GOT3 (cell line): ENCODE data around the gene KIF20A.
A peak's percentile ranks its signal among the peaks of the same experiment; 100 is the strongest.
"Not testable (repeated sequence)": the region's sequence is repeated elsewhere in the genome, so short reads cannot be mapped to it uniquely, and the experiment has no call there.

Experiments
- DNase-seq: peaks from one replicate; lab custom pipeline; 2025; ENCODE audit warnings: mixed read lengths; lab: John Stamatoyannopoulos, UW

Gene KIF20A

DNA sequence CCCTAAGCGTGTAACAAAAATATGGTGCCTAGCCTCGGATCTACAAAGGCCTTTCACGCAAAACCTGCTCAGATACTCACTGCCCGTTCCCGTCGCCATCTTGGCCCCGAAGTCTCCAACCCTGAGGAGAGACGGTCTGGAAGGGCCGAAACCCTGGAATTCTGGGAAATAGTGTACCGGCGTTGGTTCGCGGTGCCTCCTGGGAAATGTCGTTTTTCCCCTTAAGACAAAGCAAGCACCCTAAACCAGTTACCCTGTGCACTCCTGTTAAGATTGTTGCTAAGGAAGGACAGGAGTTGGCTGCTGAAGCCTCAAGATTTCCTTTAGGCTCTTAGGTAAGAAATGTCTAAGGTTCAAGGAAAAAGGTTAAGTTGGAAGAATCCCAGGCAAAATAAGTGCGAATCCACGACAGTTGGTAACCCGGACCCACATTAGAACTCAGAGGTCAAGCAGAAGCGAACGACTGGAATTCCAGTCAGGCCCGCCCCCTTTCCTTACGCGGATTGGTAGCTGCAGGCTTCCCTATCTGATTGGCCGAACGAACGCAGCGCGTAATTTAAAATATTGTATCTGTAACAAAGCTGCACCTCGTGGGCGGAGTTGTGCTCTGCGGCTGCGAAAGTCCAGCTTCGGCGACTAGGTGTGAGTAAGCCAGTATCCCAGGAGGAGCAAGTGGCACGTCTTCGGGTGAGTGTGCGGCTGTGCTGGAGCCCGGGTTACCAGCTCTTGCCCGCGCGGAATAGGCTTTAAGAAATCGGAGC, at the start of gene KIF20A, which contains the start of gene BRD8:
Gene KIF20A (plus strand): TSS at position 597 of the 761 bp plus-strand sequence. CDS start 569 bp downstream, outside the sequence.
Gene BRD8 (minus strand): TSS at position 115 of the 761 bp plus-strand sequence. CDS start 16 bp downstream, at position 99.
- peak; percentile 88 for DNase-seq

DNA sequence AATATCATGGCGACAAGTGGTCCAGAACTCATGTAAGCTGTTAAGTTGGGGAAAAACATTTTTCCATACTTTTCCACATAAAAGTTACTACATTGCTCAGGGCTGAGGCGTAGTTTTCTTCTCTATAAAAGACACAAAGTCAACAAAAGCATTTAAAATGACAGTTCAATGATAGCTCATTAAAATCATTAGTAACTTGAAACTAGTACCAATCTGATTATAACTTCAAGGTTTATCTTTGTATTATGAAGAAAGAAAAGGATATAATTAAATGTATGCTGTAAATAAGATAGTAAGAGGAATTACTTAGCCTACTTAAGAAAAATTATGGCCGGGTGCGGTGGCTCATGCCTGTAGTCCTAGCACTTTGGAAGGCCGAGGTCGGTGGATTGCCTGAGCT, 49.6 kb upstream of the KIF20A start:
- no peak for DNase-seq

DNA sequence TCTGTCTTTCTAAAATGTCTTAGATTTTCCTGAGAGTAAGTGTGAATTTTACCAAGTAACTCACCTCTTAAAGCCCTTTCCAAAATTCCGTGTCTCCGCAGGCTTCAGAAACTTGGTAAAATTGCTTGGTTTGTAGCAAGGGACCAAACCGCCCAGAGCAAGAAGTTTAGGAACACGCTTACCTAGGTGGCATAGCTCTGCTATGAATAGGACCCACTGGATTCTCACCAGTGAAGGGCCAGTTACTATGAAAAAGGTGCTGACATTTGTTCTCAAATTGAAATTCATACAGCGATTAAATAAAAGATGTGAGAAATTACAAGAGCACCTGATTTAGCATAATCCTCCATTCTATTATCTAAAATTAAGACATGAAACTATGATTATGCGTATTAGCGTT, 46.4 kb upstream of the KIF20A start:
- no peak for DNase-seq

DNA sequence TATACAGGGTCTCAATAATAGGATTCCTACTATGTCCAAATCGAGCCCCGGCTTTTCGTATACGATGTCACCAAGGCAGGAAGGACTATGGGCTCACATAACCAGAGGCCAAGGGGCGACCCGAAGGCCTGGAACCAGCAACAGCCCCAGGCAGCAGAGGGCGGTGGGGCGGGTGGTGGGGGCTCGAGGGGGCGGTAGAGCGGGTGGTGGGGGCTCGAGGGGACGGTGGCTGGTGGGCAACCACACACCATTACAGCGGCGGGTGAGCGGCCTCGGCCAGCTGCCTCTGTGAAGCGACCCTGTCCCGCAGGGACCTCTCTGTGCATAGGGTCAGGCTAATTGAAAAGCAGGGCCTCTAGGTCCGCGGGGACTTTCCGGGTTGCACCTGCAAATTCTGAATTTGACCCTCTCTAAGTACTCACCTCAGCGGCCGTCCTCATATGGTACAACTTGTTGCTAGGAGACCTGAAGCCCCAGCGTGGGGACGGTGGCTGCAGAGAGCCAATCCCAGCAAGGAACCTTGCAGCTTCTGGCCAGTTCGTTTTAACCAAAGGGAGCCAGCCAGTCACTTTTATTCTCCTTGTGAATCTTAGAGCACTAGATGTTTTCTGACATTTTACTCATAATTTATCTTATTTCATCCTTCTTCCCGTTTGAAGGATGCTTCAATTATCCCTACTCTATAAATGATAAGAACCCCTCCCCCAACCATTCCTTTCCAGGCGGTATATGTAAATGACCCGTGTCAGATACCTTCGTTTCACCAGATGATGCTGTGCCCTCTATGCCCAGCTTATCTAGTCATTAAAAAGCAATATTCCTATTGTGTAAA, 39.7 kb upstream of the KIF20A start, which contains the start of gene NME5:
Gene NME5 (minus strand): TSS at position 480 of the 832 bp plus-strand sequence. CDS start 648 bp downstream, outside the sequence.
- DNase-seq: no peak

DNA sequence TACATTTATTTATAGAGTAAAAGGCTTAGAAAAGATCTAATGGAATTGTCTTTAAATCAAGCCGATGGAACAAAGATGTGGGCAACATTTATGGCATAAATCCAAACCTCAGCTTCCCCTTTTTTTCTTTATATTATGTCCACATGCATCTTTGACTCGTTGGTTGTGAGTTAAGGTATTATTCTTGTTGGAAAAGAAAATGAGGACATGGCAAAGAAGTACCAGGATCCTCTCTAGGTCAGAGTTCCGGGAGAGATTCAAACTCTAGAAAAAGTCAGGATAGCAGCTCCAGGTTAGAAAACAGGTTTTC, 39.2 kb upstream of the KIF20A start:
- DNase-seq: no peak

DNA sequence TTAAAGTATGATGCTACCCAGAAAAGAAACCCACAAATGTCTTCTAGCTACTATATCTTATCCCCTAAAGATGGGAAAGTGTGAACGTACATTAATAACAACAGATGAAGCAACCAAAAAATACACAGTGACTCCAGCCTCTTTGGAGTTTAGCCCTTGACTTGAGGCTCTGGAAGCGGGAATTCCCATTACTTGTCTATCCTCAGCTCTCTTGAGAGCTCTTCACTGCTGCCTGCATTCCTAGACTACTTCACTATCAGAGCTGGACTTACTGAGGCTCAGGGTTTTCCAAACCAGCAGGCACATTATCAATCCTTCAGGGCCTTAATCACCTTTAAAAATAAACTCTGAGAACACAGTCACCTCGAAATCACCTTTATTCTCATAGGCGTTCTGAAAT, 38.6 kb upstream of the KIF20A start:
- DNase-seq: no peak

DNA sequence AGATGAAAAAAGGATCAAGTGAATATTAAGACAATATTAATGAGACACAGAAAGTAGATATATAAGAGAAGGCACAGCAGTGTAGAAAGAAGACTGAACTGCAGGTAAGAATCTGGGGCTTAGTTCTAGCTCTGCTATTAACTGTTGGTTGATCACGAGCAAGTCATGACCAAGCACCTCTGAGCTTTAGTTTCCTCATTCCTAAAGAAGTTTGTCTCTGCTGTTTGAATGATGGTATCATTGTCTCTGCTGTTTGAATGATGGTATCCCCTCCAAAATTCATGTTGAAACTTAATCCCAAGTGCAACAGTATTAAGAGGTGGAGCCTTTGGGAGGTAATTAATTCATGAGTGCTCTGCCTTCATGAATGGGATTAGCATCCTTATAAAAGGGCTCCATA, 37.2 kb upstream of the KIF20A start:
- DNase-seq: no peak

DNA sequence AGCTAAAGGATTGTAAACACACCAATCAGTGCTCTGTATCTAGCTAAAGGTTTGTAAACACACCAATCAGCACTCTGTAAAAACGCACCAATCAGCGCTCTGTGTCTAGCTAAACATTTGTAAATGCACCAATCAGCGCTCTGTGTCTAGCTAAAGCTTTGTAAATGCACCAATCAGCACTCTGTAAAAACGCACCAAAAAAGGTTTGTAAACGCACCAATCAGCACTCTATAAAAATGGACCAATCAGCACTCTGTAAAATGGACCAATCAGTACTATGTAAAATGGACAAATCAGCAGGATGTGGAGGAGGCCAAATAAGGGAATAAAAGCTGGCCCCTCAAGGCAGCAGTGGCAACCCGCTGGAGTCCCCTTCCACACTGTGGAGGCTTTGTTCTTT, 35.3 kb upstream of the KIF20A start:
- not testable (repeated sequence) for DNase-seq

DNA sequence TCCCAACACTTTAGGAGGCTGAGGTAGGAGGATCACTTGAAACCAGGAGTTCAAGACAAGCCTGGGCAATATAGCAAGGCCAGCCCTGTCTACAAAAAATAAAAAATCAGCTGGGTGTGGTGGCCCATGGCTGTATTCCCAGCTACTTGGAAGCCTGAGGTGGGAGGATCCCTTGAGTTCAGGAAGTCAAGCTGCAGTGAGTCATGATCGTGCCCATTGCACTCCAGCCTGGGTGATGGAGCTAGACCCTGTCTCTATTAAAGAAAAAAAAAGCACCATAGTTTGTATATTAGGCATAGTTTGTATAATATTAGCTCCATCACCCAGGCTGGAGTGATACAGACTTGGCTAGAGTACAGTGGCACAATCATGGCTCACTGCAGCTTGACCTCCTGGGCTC, 30.1 kb upstream of the KIF20A start:
- no peak for DNase-seq

DNA sequence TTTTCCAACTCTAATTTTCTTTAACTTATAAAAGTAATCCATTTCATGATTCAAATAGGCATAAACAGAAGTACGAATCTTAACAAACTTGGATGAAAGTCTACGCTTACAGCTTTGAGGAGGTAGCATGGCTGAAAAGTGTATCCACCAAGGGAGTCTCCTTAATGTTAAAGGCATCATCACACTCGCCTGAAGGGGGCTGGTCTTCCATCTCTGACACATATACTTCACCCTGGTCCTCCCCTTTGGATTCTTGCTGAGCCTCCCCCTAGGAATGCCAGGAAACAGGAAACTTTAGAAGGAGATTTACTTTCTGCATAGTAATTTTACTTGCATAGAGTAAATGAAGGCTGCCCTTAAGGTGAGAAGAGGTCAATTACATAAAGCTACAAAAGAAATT, 29.4 kb upstream of the KIF20A start:
- no peak for DNase-seq

DNA sequence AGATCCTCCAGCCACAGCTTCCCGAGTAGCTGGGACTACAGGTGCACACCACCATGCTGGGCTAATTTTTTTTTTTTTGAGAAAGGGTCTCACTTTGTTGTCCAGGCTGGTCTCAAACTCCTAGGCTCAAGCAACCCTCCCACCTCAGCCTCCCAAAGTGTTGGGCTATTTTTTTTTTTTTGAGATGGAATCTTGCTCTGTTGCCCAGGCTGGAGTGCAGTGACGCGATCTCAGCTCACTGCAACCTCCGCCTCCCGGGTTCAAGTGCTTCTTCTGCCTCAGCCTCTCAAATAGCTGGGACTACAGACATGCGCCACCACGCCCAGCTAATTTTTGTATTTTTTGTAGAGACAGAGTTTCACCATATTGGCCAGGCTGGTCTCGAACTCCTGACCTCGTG, 22.9 kb upstream of the KIF20A start:
- not testable (repeated sequence) for DNase-seq

DNA sequence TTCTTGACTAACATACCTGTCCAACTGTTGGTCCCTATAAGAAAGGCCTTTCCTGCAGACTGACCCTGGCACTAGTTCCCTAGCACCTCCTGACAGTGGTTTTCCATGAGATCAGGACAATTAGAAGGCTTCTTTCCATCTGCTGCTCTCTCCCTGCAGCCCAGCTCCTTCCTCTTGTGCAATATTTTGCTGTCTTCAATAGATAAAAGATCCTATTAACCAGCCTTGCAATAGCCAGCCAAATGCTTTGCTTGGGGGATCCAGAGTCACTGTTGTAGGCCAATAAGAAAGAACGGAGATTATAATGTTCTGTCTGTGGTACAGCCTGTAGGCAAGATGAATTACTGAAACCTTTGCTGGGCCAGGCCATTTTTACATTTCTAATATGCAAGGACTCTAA, 21.3 kb upstream of the KIF20A start:
- no peak for DNase-seq

DNA sequence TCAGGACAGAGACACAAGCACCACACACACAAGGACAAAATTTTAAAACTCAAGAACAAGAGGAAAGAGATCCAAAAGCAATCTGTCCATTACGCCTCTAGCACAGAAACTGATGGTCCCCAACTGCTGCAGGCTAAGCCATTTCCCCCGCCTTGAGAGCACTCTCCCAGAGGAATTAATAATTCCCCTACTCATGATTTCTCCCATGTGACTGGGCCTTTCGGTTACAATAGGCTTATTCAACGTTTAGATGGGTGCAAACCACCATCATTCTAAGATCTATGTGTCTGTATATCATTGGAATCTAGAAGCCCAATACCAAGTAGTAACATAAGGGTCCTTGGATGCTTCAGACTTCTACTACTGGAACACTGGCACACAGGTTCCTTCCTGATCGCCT, 19.2 kb upstream of the KIF20A start:
- DNase-seq: no peak

DNA sequence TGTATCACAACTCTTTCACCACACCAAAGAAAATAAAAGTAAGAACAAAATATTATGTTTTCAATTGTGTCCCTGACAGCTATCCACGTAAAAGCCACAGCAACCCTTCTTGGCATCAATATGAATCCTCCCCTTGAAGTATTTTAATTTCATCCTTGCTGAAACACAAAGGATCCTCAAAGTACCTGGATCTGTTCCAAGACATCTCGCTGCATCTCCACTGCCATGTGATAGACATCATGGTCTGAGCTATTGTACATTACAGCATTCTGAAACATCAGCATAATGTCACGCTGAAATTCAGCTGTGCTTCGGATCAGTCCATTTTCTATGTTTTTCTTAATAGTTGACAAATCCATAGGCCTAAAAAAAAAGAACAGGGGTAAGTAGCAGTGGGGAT, 18.2 kb upstream of the KIF20A start:
- no peak for DNase-seq

DNA sequence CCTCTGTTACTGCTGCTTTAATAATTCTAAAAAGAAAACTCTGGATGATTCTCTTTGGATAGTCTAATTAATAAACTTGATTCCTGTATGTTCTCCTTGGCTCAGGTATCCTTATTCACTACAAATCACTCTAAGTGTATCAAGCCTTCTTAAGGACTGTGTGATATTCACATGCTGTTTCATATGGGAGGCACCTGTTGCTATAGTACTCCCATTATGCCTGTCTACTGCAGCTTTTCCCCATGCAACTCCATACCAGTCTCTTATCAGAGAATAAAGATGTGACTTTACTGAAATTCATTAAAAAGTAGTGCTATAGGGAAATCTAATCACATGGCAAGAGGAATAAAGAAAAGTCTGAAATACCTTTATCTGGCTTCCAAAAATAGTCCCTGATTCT, 15.2 kb upstream of the KIF20A start:
- no peak for DNase-seq

DNA sequence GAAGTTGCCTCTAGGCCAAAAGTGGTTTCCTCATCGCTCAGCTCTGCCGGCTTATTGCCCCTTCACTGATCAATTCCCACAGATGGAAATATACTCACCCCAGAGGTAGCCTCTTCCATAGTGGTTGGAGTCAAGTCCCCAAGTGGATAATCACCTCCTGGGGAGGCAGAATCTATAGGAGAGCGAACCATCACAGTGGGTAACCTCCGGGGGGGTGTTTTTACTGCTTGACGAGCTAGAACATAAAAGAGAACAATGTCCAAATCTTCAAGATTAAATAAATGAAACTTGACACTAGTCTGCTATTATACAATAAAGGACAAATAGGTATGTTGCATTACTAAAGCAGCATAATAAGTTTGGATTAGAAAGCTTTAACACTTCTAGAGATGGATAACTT, 9.8 kb upstream of the KIF20A start:
- no peak for DNase-seq

DNA sequence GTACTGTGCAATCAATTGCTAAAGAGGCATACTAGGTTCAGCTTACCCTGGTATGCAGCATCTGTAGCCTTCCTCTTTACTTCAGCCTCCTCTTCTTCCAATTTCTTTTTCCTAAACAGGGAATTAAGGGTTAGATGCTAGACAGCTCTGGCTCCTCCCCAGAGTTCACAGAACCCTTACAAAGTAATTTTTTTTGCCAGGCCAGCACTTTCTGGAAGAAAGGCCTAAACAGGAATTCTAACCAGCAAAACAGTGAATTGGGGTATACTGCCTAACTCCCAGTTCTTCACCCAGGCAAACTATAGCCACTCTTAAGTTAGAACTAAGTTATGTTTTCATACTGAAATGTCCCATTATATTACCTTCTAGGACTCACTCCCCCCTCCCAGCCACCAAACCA, 8.6 kb upstream of the KIF20A start:
- DNase-seq: no peak

DNA sequence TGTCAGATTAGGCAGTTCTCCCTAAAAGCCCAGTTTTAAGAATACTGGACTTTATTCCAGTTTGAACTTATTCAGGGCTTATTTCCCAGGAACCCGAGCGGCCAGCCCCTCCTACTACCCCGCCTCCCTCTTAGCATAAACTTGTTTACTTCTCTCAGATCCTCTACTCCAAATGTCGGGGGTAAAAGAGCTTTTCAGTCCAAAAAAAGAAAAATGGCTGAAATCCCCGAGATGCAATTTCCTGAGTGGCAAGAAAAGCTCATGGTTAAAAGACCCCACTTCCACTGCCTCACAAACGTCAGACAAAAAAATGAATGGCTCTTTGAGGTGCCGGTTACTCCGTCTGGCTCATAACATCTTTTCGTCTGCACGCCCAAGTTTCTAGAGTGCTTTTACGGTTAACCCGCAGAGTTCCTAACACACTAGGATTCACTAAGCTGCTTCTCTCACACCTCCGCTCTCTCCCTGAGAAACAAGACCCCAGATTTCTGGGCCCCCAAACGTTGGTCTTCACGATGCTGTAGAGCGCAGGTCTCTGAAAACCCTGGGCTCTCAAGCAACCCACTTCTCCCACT, 884 bp upstream of the KIF20A start:
- no peak for DNase-seq

DNA sequence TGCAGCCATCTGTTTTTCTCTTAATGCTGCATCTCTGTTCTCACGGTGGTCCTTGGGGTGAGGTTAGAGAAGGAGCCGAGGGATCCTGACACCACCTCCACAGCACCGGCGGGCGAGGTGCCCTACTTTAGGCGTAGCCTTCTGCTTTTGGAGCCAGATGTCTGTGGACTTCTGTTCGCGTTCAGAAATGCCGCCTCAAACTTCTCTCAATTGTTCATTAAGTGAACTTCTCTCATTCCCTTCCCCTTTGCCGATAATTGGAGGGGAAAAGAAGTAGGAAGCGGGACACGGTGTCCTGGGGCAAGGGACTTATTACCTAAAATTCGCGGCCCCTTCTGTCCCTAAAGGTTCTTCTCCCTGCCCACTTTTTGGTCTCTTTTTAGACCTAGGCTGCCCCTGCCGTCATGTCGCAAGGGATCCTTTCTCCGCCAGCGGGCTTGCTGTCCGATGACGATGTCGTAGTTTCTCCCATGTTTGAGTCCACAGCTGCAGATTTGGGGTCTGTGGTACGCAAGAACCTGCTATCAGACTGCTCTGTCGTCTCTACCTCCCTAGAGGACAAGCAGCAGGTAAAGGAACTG, 455 bp downstream of the KIF20A start:
- no peak for DNase-seq

DNA sequence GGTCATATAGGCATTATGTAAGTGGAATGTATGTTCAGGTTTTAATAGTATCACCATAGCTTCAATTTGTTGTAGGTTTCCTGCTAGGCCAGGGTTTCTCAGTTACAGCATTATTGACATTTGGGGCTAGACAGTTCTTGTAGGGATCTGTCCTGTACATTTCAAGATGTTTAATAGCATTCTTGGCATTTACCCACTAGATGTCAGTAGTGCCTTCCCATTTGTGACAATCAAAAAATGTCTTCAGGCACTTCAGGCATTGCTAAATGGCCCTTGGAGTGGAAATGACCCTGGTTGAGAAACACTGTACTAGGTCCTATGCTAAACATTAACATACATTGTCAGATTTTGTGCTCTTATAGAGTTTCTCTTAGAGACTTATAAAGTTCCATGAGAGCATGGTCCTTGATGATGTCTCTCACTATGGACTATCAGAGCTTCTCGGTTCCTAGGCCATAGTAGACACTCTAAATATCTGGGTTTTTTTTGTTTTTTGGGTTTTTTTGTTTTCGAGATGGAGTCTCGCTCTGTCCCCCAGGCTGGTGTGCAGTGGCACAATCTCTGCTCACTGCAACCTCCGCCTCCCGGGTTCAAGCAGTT, 1.4 kb downstream of the KIF20A start:
- DNase-seq: no peak

DNA sequence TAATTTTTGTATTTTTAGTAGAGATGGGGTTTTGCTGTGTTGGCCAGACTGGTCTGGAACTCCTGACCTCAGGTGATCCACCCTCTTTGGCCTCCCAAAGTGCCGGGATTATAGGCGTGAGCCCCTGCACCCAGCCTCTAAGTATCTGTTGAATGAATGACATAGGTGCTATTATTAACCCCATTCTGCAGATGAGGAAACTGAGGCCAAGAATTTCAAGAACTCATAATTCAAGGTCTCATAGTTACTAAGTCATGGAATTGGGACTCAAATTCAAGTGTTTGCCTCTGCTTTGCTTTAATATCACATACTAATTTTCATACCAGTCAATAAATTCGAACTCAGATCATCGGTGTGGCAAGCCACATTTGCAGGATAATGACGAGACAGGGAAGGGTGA, 1.9 kb downstream of the KIF20A start:
- DNase-seq: no peak

DNA sequence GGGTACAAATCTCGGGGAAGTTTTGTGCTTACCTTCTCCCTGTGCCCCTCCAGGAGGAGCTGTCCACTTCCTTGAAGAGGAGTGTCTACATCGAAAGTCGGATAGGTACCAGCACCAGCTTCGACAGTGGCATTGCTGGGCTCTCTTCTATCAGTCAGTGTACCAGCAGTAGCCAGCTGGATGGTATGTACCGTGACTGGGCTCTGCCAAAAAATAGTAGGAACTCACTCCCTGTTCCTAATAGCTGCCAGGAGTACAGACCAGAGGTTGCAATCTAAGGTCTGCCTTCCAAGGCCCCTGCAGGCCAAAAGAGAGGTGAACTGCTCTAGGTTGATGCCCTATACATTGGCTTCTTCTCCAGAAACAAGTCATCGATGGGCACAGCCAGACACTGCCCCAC, 3.9 kb downstream of the KIF20A start:
- DNase-seq: no peak
